HEK293 (cell line): ENCODE measurements around the gene S1PR2.

ENCODE experiments used
- CTCF ChIA-PET: fragments of 350-600 bp; formaldehyde crosslinking; extraction: SDS; loops from one replicate; lab custom pipeline; 2021; ENCODE audit warnings: antibody characterized with exemption; lab: Yijun Ruan, JAX
- POLR2A ChIA-PET: fragments of 300-600 bp; formaldehyde crosslinking; extraction: SDS; loops from one replicate; lab custom pipeline; 2020; ENCODE audit warnings: antibody characterized with exemption, inconsistent platforms; lab: Yijun Ruan, JAX
- H3K27ac ChIP-seq: fragments of 200-500 bp; sonication (Bioruptor generic); 2 replicates; pipeline ENCODE4 v1.5.1; 2014; ENCODE audit warnings: low read depth, low read length, control low read depth, inconsistent platforms; ENCODE audit errors: extremely low read depth
- H3K36me3 ChIP-seq, 2 experiments: fragments of 200-500 bp in 1 of 2; sonication (Bioruptor generic) in 1 of 2; 1 replicate in 1 of 2; 2 replicates in 1 of 2; pipeline ENCODE4 v1.5.1; 2014 to 2017; ENCODE audit warnings: inconsistent platforms in 2 of 2, low read length in 2 of 2; ENCODE audit not compliant: control insufficient read depth in 2 of 2, insufficient read depth in 1 of 2
- H3K4me1 ChIP-seq: fragments of 200-500 bp; sonication (Bioruptor generic); 2 replicates; pipeline ENCODE4 v1.5.1; 2014; ENCODE audit warnings: mild to moderate bottlenecking, low read length, inconsistent platforms; ENCODE audit not compliant: control insufficient read depth, insufficient read depth
- H3K4me3 ChIP-seq: 2 replicates; pipeline ENCODE4 v1.5.1; 2011; ENCODE audit warnings: low read depth, mild to moderate bottlenecking, control low read depth, low read length, moderate library complexity
- H3K9me3 ChIP-seq: fragments of 200-500 bp; sonication (Bioruptor generic); 2 replicates; pipeline ENCODE4 v1.5.1; 2014; ENCODE audit warnings: low read depth, low read length, inconsistent platforms; ENCODE audit not compliant: control insufficient read depth, insufficient read depth
- KLF10 ChIP-seq: fragments of 450-650 bp; IDR thresholded peaks from 2 replicates; pipeline ENCODE4 v1.5.1; 2018; ENCODE audit warnings: missing biosample characterization, mild to moderate bottlenecking, missing genetic modification characterization
- MYNN ChIP-seq: fragments of 450-650 bp; formaldehyde crosslinking; IDR thresholded peaks from 2 replicates; pipeline ENCODE4 v1.5.1; 2016; ENCODE audit warnings: missing biosample characterization, missing genetic modification characterization, borderline replicate concordance
- OSR2 ChIP-seq: fragments of 450-650 bp; formaldehyde crosslinking; IDR thresholded peaks from 2 replicates; pipeline ENCODE4 v1.5.1; 2016; ENCODE audit warnings: missing biosample characterization, missing genetic modification characterization
- PBX3 ChIP-seq: sonication (generic); formaldehyde crosslinking; IDR thresholded peaks from 2 replicates; pipeline ENCODE4 v1.8.1; 2022; ENCODE audit warnings: mild to moderate bottlenecking, moderate library complexity, missing genetic modification reagents
- REPIN1 ChIP-seq: fragments of 450-650 bp; formaldehyde crosslinking; IDR thresholded peaks from 2 replicates; pipeline ENCODE4 v1.5.1; 2017; ENCODE audit warnings: missing biosample characterization, missing genetic modification characterization, low read depth
- SP2 ChIP-seq: fragments of 450-650 bp; formaldehyde crosslinking; IDR thresholded peaks from 2 replicates; pipeline ENCODE4 v1.5.1; 2016; ENCODE audit warnings: missing biosample characterization, missing genetic modification characterization
- TSHZ1 ChIP-seq: fragments of 450-650 bp; formaldehyde crosslinking; IDR thresholded peaks from 2 replicates; pipeline ENCODE4 v1.5.1; 2016; ENCODE audit warnings: missing biosample characterization, missing genetic modification characterization, borderline replicate concordance
- ZBTB6 ChIP-seq: fragments of 450-650 bp; formaldehyde crosslinking; IDR thresholded peaks from 2 replicates; pipeline ENCODE4 v1.5.1; 2017; ENCODE audit warnings: missing biosample characterization, missing genetic modification characterization
- ZFP41 ChIP-seq: fragments of 450-650 bp; formaldehyde crosslinking; IDR thresholded peaks from 2 replicates; pipeline ENCODE4 v1.5.1; 2016; ENCODE audit warnings: missing biosample characterization, missing genetic modification characterization, borderline replicate concordance
- ZIC2 ChIP-seq: fragments of 450-650 bp; formaldehyde crosslinking; IDR thresholded peaks from 2 replicates; pipeline ENCODE4 v1.5.1; 2016; ENCODE audit warnings: missing biosample characterization, missing genetic modification characterization
- ZNF140 ChIP-seq: fragments of 450-650 bp; formaldehyde crosslinking; IDR thresholded peaks from 2 replicates; pipeline ENCODE4 v1.5.1; 2016; ENCODE audit warnings: missing biosample characterization, missing genetic modification characterization
- ZNF175 ChIP-seq: fragments of 450-650 bp; formaldehyde crosslinking; IDR thresholded peaks from 2 replicates; pipeline ENCODE4 v1.5.1; 2016; ENCODE audit warnings: missing biosample characterization, missing genetic modification characterization
- ZNF223 ChIP-seq: fragments of 450-650 bp; formaldehyde crosslinking; IDR thresholded peaks from 2 replicates; pipeline ENCODE4 v1.5.1; 2016; ENCODE audit warnings: missing biosample characterization, missing genetic modification characterization
- ZNF23 ChIP-seq: fragments of 450-650 bp; formaldehyde crosslinking; IDR thresholded peaks from 2 replicates; pipeline ENCODE4 v1.5.1; 2016; ENCODE audit warnings: missing biosample characterization, missing genetic modification characterization, borderline replicate concordance
- ZNF37A ChIP-seq: fragments of 450-650 bp; IDR thresholded peaks from 2 replicates; pipeline ENCODE4 v1.5.1; 2018; ENCODE audit warnings: missing biosample characterization, missing genetic modification characterization
- ZNF548 ChIP-seq: fragments of 450-650 bp; formaldehyde crosslinking; IDR thresholded peaks from 2 replicates; pipeline ENCODE4 v1.5.1; 2016; ENCODE audit warnings: missing biosample characterization, missing genetic modification characterization
- ZNF571 ChIP-seq: fragments of 450-650 bp; formaldehyde crosslinking; IDR thresholded peaks from 2 replicates; pipeline ENCODE4 v1.5.0; 2017; ENCODE audit warnings: missing biosample characterization, missing genetic modification characterization
- ZNF654 ChIP-seq: fragments of 450-650 bp; formaldehyde crosslinking; IDR thresholded peaks from 2 replicates; pipeline ENCODE4 v1.5.1; 2016; ENCODE audit warnings: low read depth, missing biosample characterization, missing genetic modification characterization
- ZSCAN4 ChIP-seq: fragments of 450-650 bp; formaldehyde crosslinking; IDR thresholded peaks from 2 replicates; pipeline ENCODE4 v1.5.1; 2017; ENCODE audit warnings: missing biosample characterization, missing genetic modification characterization
- TF ChIP-seq, protein P1 (sequence below): IDR thresholded peaks from 2 replicates; pipeline ENCODE4 v1.6.1; 2011; ENCODE audit warnings: mild to moderate bottlenecking, low read depth, low read length, borderline replicate concordance

S1PR2 gene

DNA sequence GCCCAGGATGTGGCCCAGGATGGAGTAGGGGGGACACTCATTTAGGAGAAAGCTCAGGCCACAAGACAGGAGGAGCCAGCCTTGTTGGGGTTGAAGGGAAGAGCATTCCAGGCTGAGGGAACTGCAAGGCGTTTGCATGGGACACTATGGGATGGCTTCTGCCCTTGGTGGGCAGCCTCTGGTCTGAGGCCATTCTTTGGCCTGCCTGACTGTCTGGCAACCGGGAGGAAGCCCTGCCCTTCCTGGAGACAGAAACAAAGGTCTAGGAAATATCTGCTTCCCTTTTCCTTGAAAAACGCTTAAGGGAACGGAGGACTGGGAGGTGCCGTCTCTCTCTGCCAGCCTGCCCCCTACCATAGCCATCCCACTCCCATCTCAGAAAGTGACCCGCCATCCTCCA is 36.9 kb upstream of the S1PR2 start (continued):
- TF ChIP-seq TSHZ1 (tag by site-specific recombination), result no peak
- no peak for TF ChIP-seq ZNF571 (tag by site-specific recombination)
- TF ChIP-seq ZSCAN4 (tag by site-specific recombination), result no peak
- no peak for TF ChIP-seq ZNF654

DNA sequence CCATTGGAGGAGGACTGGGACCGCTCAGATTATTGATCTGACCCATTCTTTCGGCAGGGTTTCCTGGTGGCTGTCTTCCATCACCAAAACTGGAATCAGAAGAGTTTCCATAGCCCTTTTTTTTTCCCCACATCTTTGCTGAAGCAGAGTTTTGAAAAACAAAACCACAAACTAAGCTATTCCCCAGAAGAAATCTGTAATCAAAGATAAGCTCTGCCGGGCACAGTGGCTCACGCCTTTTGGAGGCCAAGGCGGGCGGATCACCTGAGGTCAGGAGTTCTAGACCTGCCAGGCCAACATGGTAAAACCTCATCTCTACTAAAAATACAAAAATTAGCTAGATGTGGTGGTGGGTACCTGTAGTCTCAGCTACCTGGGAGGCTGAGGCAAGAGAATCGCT is 35.6 kb upstream of the S1PR2 start:
- POLR2A ChIA-PET, result interaction anchor here (0.7 to 1.6 kb wide), 2 partner anchors 65 to 122 kb away, joined by 3 to 5 read pairs; no protein-coding TSS in a partner anchor
- H3K4me3 ChIP-seq, result no peak overlapping the region
- no peaks in the 10 kb centered on the region for H3K36me3 ChIP-seq
- CTCF ChIA-PET, result interaction anchor here (0.6 to 9.2 kb wide), 6 partner anchors 7 to 126 kb away, joined by 3 to 170 read pairs (median 24); partner anchors contain the start of gene ICAM5
- H3K4me1 ChIP-seq, result no peaks in the 10 kb centered on the region
- no peaks in the 10 kb centered on the region for H3K9me3 ChIP-seq
- TF ChIP-seq ZNF223 (tag by site-specific recombination) (no peak), SP2 (no peak)
- H3K27ac ChIP-seq, result no peak overlapping the region

DNA sequence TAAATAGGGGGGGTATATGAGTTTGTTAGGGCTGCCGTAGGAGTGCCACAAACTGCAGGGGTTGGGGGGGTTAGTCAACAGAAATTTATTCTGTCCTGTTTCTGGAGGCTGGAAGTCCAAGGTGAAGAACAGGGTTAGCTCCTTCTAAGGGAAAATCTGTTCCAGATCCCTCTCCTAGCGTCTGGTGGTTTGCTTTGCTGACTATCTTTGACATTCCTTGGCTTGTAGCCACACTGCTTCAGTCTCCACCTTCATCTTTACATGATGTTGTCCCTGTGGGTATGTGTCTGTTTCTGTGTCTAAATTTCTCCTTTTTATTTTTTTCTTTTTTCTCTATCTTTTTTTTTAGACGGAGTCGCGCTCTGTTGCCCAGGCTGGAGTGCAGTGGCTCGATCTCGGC is 31.6 kb upstream of the S1PR2 start:
- H3K9me3 ChIP-seq, result no peaks in the 10 kb centered on the region
- ChIA-PET POLR2A (interaction anchor here (0.6 to 1.0 kb wide), 3 partner anchors 16 to 121 kb away, joined by 4 read pairs; partner anchors contain the start of gene TYK2), CTCF (interaction anchor here (7.9 kb wide), 1 partner anchor 124 kb away, joined by 141 read pairs; no protein-coding TSS in a partner anchor)
- H3K4me1 ChIP-seq, result no peaks in the 10 kb centered on the region
- H3K4me3 ChIP-seq, result no peak overlapping the region
- TF ChIP-seq ZNF548 (no peak), ZIC2 (tag by site-specific recombination) (no peak), ZNF37A (tag by site-specific recombination) (no peak), REPIN1 (tag by site-specific recombination) (no peak), PBX3 (CRISPR knock-in tag) (no peak), ZNF175 (tag by site-specific recombination) (no peak), ZFP41 (tag by site-specific recombination) (no peak), MYNN (tag by site-specific recombination) (no peak), ZNF140 (no peak), ZNF23 (tag by site-specific recombination) (no peak), ZBTB6 (tag by site-specific recombination) (no peak), OSR2 (tag by site-specific recombination) (no peak), KLF10 (tag by site-specific recombination) (no peak)
- TF ChIP-seq, protein P1, sequence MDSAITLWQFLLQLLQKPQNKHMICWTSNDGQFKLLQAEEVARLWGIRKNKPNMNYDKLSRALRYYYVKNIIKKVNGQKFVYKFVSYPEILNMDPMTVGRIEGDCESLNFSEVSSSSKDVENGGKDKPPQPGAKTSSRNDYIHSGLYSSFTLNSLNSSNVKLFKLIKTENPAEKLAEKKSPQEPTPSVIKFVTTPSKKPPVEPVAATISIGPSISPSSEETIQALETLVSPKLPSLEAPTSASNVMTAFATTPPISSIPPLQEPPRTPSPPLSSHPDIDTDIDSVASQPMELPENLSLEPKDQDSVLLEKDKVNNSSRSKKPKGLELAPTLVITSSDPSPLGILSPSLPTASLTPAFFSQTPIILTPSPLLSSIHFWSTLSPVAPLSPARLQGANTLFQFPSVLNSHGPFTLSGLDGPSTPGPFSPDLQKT, result no peak
- H3K27ac ChIP-seq, result no peak overlapping the region
- H3K36me3 ChIP-seq, result peaks cover 4 to 23% of the 10 kb centered on the region in 2 experiments; a peak in 2 of 3 replicates
